ENCODE data around the gene NEURL1. TPM values are rescaled to one million over a fixed set of nuclear protein-coding genes. Genes with fewer than 3 reads are reported as not detected.

NEURL1 gene
- total RNA-seq, 1 experiment from 2014 or later = 0.84 TPM

DNA sequence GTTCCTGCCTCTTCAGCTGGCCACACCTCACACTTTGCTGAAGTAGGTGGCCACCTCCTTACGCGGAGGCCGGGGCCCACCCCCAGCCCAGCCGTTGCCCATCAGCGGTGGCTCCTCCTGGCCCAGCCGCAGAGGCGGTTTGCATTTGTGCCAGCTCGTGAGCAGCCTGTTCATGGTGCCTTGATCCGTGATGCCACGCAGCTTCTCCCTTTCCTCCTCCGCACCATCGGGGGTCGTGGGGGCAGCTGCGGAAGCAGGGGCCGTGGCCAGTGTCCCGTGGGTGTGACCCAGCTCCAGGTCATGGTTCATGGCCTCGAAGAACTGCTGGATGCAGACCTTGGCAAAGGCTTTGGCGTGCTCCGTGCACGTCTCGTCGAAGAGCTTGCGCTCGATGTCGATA is 38.3 kb upstream of the NEURL1 start:
- DNase-seq = no peak
- Mint-ChIP-seq H3K27ac (ENCODE audit: unreplicated experiment) (no peak overlapping the region), H3K27me3 (ENCODE audit: insufficient read depth, unreplicated experiment) (no peaks in the 10 kb centered on the region), H3K9me3 (ENCODE audit: unreplicated experiment) (no peaks in the 10 kb centered on the region), H3K4me3 (ENCODE audit: unreplicated experiment) (no peak overlapping the region), H3K4me1 (ENCODE audit: low read depth, unreplicated experiment) (no peaks in the 10 kb centered on the region), H3K36me3 (ENCODE audit: insufficient read depth, unreplicated experiment) (peaks cover 5% of the 10 kb centered on the region)
- no peaks in the 10 kb centered on the region for H3K27me3 ChIP-seq (replicated peaks; ENCODE audit: control insufficient read depth, insufficient read depth, low read length)
- no TSS peak for BruUV-seq (replicated peaks)
- H3K4me1 ChIP-seq = peaks cover 5% of the 10 kb centered on the region; the same call in 1 of the 2 replicates
- TF ChIP-seq, protein P1, sequence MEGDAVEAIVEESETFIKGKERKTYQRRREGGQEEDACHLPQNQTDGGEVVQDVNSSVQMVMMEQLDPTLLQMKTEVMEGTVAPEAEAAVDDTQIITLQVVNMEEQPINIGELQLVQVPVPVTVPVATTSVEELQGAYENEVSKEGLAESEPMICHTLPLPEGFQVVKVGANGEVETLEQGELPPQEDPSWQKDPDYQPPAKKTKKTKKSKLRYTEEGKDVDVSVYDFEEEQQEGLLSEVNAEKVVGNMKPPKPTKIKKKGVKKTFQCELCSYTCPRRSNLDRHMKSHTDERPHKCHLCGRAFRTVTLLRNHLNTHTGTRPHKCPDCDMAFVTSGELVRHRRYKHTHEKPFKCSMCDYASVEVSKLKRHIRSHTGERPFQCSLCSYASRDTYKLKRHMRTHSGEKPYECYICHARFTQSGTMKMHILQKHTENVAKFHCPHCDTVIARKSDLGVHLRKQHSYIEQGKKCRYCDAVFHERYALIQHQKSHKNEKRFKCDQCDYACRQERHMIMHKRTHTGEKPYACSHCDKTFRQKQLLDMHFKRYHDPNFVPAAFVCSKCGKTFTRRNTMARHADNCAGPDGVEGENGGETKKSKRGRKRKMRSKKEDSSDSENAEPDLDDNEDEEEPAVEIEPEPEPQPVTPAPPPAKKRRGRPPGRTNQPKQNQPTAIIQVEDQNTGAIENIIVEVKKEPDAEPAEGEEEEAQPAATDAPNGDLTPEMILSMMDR (IDR thresholded peaks at IDR 0.05; ENCODE audit: insufficient read depth in 1 of 2, low read depth in 1 of 2, low read length in 1 of 2, severe bottlenecking in 1 of 2, unreplicated experiment in 1 of 2) = no peak
- ChIA-PET CTCF (no interaction called here), POLR2A (no interaction called here)
- no peaks in the 10 kb centered on the region for H3K36me3 ChIP-seq (ENCODE audit: control insufficient read depth, insufficient read depth, low read length)
- H3K9me3 ChIP-seq = no peaks in the 10 kb centered on the region
- intact Hi-C loops (cut with micrococcal nuclease; ENCODE audit: unreplicated experiment) = no loop called here
- H3K4me3 ChIP-seq (ENCODE audit: low read depth, low read length) = no peak overlapping the region

GRCh38 chr10:103456074-103456660 is 37.3 kb upstream of the NEURL1 start:
- H3K9me3 Mint-ChIP-seq (ENCODE audit: unreplicated experiment) = no peaks in the 10 kb centered on the region
- POLR2A ChIA-PET = no interaction called here
- CTCF ChIA-PET = no interaction called here

GRCh38 chr10:103457176-103457712 is 36.3 kb upstream of the NEURL1 start:
- Histone ChIP-seq H3K4me3 (ENCODE audit: low read depth, low read length) (no peak overlapping the region), H3K9me3 (no peaks in the 10 kb centered on the region), H3K4me1 (no peaks in the 10 kb centered on the region), H3K27me3 (replicated peaks; ENCODE audit: control insufficient read depth, insufficient read depth, low read length) (no peaks in the 10 kb centered on the region), H3K36me3 (ENCODE audit: control insufficient read depth, insufficient read depth, low read length) (no peaks in the 10 kb centered on the region)
- H3K36me3 Mint-ChIP-seq (ENCODE audit: insufficient read depth, unreplicated experiment) = peaks cover 1% of the 10 kb centered on the region
- H3K4me3 Mint-ChIP-seq (ENCODE audit: unreplicated experiment) = no peak overlapping the region
- no peaks in the 10 kb centered on the region for H3K27me3 Mint-ChIP-seq (ENCODE audit: insufficient read depth, unreplicated experiment)
- no peaks in the 10 kb centered on the region for H3K4me1 Mint-ChIP-seq (ENCODE audit: low read depth, unreplicated experiment)
- CTCF ChIA-PET = no interaction called here
- no TSS peak for BruUV-seq (replicated peaks)
- no peak for DNase-seq
- TF ChIP-seq, protein P1 (IDR thresholded peaks at IDR 0.05; ENCODE audit: insufficient read depth in 1 of 2, low read depth in 1 of 2, low read length in 1 of 2, severe bottlenecking in 1 of 2, unreplicated experiment in 1 of 2) = no peak
- H3K9me3 Mint-ChIP-seq (ENCODE audit: unreplicated experiment) = no peaks in the 10 kb centered on the region
- no peak overlapping the region for H3K27ac Mint-ChIP-seq (ENCODE audit: unreplicated experiment)
- POLR2A ChIA-PET = no interaction called here
- intact Hi-C loops (cut with micrococcal nuclease; ENCODE audit: unreplicated experiment) = no loop called here

More at GRCh38 chr10:103456074-103456660, 37.3 kb upstream of the NEURL1 start:
- Histone ChIP-seq H3K9me3 (no peaks in the 10 kb centered on the region), H3K4me3 (ENCODE audit: low read depth, low read length) (no peak overlapping the region), H3K36me3 (ENCODE audit: control insufficient read depth, insufficient read depth, low read length) (no peaks in the 10 kb centered on the region), H3K4me1 (peaks cover 5% of the 10 kb centered on the region; the same call in 1 of the 2 replicates), H3K27me3 (replicated peaks; ENCODE audit: control insufficient read depth, insufficient read depth, low read length) (no peaks in the 10 kb centered on the region)
- Mint-ChIP-seq H3K27ac (ENCODE audit: unreplicated experiment) (no peak overlapping the region), H3K4me1 (ENCODE audit: low read depth, unreplicated experiment) (no peaks in the 10 kb centered on the region), H3K4me3 (ENCODE audit: unreplicated experiment) (no peak overlapping the region), H3K27me3 (ENCODE audit: insufficient read depth, unreplicated experiment) (no peaks in the 10 kb centered on the region), H3K36me3 (ENCODE audit: insufficient read depth, unreplicated experiment) (peaks cover 5% of the 10 kb centered on the region)
- TF ChIP-seq, protein P1 (IDR thresholded peaks at IDR 0.05; ENCODE audit: insufficient read depth in 1 of 2, low read depth in 1 of 2, low read length in 1 of 2, severe bottlenecking in 1 of 2, unreplicated experiment in 1 of 2) = no peak
- DNase-seq = no peak
- intact Hi-C loops (cut with micrococcal nuclease; ENCODE audit: unreplicated experiment) = no loop called here
- BruUV-seq (replicated peaks) = no TSS peak

Data from Caco-2 (cell line).